ENCODE measurements around the gene NAALADL2. TPM values are rescaled to one million over a fixed set of nuclear protein-coding genes. Genes with fewer than 3 reads are reported as not detected.
A peak's percentile ranks its signal among the peaks of the same experiment; 100 is the strongest.

Gene NAALADL2
- total RNA-seq, 1 donor from 2014 or later, result 5.9 TPM

DNA sequence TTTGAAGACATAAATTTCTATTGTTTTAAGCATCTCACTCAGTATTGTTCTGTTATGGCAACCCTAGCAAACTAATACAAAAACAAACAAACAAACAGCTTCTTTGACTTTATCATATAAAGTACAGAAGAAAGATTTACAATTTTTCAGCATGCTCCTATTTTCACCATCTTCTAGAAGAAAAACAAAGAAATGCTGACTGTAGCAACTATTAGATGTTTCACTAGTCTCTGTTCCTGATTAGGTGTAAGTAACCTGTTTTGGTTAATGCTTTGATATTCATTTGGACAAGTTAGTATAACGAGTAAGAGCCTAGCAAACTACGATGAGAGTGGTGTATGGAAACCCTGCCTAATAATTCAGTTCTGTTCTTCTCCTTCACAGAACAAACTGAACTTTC, 478.5 kb downstream of the NAALADL2 start:
- peaks cover 0 to 9% of the 10 kb centered on the region in 2 donors for H3K4me1 ChIP-seq
- H3K36me3 ChIP-seq, result no peaks in the 10 kb centered on the region
- intact Hi-C loops (cut with DNase I), result no loop called here
- TF ChIP-seq, protein P1, sequence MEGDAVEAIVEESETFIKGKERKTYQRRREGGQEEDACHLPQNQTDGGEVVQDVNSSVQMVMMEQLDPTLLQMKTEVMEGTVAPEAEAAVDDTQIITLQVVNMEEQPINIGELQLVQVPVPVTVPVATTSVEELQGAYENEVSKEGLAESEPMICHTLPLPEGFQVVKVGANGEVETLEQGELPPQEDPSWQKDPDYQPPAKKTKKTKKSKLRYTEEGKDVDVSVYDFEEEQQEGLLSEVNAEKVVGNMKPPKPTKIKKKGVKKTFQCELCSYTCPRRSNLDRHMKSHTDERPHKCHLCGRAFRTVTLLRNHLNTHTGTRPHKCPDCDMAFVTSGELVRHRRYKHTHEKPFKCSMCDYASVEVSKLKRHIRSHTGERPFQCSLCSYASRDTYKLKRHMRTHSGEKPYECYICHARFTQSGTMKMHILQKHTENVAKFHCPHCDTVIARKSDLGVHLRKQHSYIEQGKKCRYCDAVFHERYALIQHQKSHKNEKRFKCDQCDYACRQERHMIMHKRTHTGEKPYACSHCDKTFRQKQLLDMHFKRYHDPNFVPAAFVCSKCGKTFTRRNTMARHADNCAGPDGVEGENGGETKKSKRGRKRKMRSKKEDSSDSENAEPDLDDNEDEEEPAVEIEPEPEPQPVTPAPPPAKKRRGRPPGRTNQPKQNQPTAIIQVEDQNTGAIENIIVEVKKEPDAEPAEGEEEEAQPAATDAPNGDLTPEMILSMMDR (IDR thresholded peaks at IDR 0.05), result no peak
- no peaks in the 10 kb centered on the region for H3K9me3 ChIP-seq
- H3K27me3 ChIP-seq, result no peaks in the 10 kb centered on the region
- DNase-seq (ENCODE audit: low spot score in 2 of 2), result no peak
- H3K4me3 ChIP-seq, result no peak overlapping the region
- H3K27ac ChIP-seq, result no peak overlapping the region

DNA sequence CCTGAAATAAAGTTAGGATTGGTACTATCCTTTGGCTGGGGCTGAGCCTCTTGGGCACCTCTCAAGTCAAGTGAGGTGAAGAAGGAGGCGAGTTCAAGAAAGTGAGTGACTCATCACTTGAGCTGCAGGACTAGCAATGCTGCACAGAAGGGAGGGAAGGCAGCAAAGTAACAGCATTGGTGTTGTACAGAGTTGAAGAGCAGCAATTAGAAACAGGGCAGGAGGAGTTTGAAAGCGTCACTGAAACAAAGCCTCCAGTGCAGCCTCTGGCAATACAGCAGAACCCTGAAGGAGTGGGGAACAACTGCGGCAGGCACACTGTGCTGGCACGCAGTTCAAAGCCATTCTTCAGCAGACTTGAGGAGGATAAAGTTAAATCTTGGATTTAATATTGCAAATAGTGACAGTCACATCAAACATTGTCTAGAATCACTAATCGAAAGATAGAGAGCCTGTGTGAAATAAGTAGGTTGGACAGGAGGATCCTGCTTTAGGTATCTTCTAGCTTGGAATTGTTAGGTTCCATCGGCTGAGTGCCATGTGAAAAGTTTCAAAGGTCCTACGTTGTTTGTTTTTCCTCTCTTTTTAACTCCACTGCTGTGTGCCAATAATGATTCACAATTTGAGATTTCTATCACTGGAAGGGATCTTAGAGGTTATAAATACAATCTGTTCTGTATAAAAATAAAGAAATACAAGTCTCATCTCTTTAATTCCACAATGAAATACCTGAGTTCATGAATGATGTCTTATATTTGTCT, 479.8 kb downstream of the NAALADL2 start:
- H3K27ac ChIP-seq, result peak overlapping the region in 1 of 2 donors; percentile 35
- H3K9me3 ChIP-seq, result no peaks in the 10 kb centered on the region
- H3K4me1 ChIP-seq, result peaks cover 0 to 9% of the 10 kb centered on the region in 2 donors
- intact Hi-C loops (cut with DNase I), result no loop called here
- DNase-seq (ENCODE audit: low spot score in 2 of 2), result peak in 1 of 2 donors; percentile 62
- H3K4me3 ChIP-seq, result peak overlapping the region in 1 of 2 donors; percentile 40
- H3K27me3 ChIP-seq, result no peaks in the 10 kb centered on the region
- H3K36me3 ChIP-seq, result no peaks in the 10 kb centered on the region
- TF ChIP-seq, protein P1 (IDR thresholded peaks at IDR 0.05), result no peak

DNA sequence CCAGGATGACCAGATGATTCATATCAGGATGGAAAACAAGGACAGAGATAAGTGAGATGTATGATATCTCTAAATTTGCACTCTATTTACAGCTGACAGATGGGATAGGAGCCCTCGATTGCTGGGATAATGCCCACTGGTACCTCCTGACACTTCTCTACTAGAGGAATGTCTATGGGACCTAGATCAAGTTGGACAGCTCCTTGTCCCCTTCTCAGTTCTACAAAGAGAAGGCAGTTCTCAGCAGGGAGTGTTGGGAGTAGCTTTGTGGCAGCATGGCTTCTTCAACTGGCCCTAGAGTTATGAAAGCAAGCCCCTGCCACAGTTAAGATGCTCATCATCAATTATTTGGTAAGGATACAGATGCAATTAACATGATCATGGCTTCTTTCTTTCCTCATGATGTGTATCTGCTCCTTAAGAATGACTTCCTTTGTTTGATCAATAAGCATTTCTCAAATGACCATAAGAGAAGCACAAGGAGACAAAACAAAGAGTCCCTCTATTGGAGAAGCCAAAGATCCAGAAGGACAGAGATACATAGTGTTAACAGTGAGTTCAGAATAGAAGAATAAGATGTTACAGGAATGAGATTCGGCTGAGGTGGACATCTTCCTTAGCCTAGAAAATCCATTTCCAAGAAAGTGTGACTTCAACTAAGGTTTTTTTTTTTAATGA, 481.3 kb downstream of the NAALADL2 start:
- H3K36me3 ChIP-seq, result no peaks in the 10 kb centered on the region
- no peak overlapping the region for H3K4me3 ChIP-seq
- intact Hi-C loops (cut with DNase I), result no loop called here
- H3K9me3 ChIP-seq, result no peaks in the 10 kb centered on the region
- H3K27me3 ChIP-seq, result no peaks in the 10 kb centered on the region
- TF ChIP-seq, protein P1 (IDR thresholded peaks at IDR 0.05), result no peak
- H3K27ac ChIP-seq, result no peak overlapping the region
- H3K4me1 ChIP-seq, result peaks cover 0 to 9% of the 10 kb centered on the region in 2 donors
- no peak for DNase-seq (ENCODE audit: low spot score in 2 of 2)

DNA sequence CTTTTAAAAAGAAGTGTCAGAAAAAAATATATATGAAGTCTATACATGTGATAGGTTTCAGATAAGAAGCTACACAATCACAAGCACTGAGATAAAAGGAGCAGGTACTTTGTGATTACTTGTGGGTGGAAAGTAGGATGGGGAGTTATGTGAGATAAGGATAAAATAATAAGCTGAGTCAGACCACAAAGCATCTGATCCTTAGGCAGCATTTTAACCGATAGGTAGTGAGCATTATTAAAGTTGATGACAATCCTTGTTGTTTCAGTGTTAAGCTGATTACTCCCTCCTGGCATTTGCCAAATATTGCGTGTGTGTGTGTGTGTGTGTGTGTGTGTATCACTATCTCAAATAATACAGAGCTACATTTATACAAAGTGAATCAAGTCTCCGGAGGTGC, 483.1 kb downstream of the NAALADL2 start:
- no peaks in the 10 kb centered on the region for H3K36me3 ChIP-seq
- H3K4me3 ChIP-seq, result no peak overlapping the region
- intact Hi-C loops (cut with DNase I), result no loop called here
- TF ChIP-seq, protein P1 (IDR thresholded peaks at IDR 0.05), result no peak
- H3K9me3 ChIP-seq, result no peaks in the 10 kb centered on the region
- H3K27ac ChIP-seq, result no peak overlapping the region
- peaks cover 0 to 13% of the 10 kb centered on the region in 2 donors for H3K4me1 ChIP-seq
- H3K27me3 ChIP-seq, result no peaks in the 10 kb centered on the region
- DNase-seq (ENCODE audit: low spot score in 2 of 2), result no peak

- intact Hi-C loops (cut with DNase I), result no loop called here
- DNase-seq (ENCODE audit: low spot score in 2 of 2), result no peak
- Histone ChIP-seq H3K27ac (no peak overlapping the region), H3K9me3 (no peaks in the 10 kb centered on the region), H3K36me3 (no peaks in the 10 kb centered on the region), H3K4me1 (peaks cover 0 to 5% of the 10 kb centered on the region in 2 donors), H3K27me3 (no peaks in the 10 kb centered on the region), H3K4me3 (no peak overlapping the region)
- TF ChIP-seq, protein P1 (IDR thresholded peaks at IDR 0.05), result no peak
These were observed 484.8 kb downstream of the NAALADL2 start for GRCh38 chr3:175343946-175344345.
